Smooth muscle cell of the brain vasculature (primary cell): ENCODE data around the gene ENO2.

Experiments
- DNase-seq: peaks from one replicate; pipeline ENCODE4 v3.0.0-alpha.2; 2012; ENCODE audit warnings: low read depth, low spot score

Gene ENO2

DNA sequence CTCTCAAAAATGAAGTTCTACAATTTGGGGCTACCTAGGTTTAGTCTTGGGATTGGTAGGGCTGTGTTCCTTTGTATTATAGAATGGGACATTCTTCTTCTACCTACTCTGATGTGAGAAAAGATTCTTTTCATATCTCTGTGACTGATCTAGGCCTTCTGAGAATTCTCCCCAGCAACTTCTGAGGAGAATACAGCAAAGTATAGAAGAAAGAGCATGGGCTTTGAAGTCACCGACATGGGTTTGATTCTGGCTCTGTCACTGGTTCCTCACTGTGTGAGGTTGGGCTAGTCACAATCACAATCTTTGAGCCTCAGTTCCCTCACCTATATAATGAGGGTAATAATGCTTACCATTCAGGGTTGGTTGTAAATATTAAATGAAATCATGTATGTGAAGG is 18.4 kb downstream of the ENO2 start:
- no peak for DNase-seq

DNA sequence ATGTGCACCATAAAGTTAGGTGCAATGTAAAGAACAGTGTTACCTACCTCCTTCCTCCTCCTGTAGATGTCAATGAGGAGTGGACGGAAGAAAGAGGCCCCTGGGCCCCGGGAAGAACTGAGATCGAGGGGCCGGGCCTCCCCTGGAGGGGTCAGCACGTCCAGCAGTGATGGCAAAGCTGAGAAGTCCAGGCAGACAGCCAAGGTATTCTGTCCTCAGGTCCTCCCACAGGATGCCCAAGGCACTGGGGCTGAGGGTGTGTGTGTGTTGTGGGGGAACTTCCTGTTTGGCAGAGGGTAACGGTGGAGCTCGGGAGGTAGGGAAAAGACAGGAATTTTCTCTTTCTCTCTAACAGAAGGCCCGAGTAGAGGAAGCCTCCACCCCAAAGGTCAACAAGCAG is 19.7 kb downstream of the ENO2 start:
- DNase-seq = no peak

- no peak for DNase-seq
Observed at GRCh38 chr12:6935371-6936193, 21.2 kb downstream of the ENO2 start.

GRCh38 chr12:6936194-6936635 is 21.8 kb downstream of the ENO2 start:
- DNase-seq = no peak

- no peak for DNase-seq
Observed at GRCh38 chr12:6936636-6937480, 22.5 kb downstream of the ENO2 start.

DNA sequence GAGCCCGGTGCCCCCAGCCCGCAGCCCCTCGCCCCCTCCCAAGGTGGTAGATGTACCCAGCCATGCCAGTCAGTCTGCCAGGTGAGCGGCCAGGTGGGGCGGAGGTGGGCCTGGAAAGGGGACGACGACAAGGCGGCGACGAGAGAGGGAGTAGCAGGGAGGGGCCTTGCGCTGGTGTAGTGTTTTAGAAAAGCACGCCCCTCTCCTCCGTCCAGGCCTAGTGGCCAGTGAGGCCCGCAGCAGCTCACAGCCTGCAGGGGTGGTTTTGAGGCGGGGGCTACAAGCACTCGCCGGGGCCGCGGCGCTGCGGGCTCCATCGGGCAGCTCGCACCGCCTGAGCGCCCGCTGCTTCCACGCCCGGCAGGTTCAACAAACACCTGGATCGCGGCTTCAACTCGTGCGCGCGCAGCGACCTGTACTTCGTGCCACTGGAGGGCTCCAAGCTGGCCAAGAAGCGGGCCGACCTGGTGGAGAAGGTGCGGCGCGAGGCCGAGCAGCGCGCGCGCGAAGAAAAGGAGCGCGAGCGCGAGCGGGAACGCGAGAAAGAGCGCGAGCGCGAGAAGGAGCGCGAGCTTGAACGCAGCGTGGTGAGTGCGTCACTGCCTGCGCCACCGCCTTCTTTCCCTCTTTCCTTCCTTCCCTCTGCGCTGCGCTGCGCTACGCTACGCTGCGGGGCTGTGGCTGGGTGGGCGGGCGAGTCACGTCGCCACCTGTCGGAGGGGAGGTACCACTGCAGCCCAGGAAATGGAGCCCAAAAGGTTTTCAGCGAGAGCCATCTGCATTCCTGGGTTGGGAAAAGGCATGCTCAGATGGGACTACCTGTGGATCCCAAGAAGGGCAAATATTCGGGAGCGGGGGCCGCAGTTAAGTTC is 23.3 kb downstream of the ENO2 start:
- peak; percentile 90 for DNase-seq

- no peak for DNase-seq
Observed at GRCh38 chr12:6938353-6939190, 24.2 kb downstream of the ENO2 start.

DNA sequence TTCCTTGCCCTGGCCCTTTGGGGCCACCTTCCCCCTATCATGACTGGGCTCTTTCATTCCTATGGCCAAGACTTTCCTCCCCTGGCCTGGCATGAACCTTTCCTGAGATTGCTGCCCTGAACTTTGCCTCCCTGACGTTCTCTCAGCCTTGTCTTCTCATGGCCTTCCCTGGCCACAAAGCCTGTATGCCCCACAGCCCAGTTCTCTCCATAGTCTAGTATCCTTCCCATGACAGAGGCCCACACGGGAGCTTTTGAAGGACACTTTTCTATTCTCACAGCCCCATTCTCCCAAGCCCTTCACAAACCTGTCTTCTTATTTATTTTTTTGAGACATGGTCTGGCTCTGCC is 24.8 kb downstream of the ENO2 start:
- no peak for DNase-seq

DNA sequence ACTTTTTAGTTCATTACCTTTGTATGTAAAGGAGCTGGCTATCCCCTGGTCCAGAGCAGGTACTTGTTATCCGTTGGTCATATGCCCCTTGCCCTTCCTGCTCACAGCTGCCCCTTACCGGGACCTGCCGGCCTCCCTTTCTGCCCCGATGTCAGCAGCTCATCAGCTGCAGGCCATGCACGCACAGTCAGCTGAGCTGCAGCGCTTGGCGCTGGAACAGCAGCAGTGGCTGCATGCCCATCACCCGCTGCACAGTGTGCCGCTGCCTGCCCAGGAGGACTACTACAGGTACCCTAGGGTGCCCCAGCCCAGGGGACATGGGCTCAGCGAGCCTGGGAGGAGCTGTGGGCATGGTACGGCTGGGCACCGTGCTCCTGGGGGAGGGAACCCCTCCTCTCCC is 26.9 kb downstream of the ENO2 start:
- DNase-seq = no peak

DNA sequence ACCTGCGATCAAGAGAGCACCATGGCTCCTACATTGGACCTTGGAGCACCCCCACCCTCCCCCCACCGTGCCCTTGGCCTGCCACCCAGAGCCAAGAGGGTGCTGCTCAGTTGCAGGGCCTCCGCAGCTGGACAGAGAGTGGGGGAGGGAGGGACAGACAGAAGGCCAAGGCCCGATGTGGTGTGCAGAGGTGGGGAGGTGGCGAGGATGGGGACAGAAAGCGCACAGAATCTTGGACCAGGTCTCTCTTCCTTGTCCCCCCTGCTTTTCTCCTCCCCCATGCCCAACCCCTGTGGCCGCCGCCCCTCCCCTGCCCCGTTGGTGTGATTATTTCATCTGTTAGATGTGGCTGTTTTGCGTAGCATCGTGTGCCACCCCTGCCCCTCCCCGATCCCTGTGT is 27.4 kb downstream of the ENO2 start:
- no peak for DNase-seq

DNA sequence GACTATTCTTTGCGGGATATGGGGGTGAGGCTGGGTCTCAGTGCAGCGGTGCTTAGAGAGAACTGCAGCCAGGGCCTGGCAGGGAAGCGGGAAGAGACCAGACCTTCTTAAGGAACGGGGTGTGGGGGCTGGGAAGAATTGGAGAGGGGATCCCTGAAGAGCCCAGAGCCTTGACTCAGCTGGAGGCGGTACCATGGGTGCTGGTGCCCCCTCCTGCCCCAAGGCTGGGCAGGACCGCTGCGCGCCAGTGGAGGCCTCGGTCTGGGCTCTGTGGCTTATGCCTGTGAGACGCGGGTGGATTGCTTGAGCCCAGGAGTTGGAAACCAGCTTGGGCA is 27.9 kb downstream of the ENO2 start:
- DNase-seq = no peak

GRCh38 chr12:6943389-6943721 is 29.0 kb downstream of the ENO2 start:
- DNase-seq = peak; percentile 86

- peak; percentile 65 for DNase-seq
Observed at GRCh38 chr12:6943722-6944380, 29.5 kb downstream of the ENO2 start, which contains the start of the genes C12orf57 and RNU7-1. TSS of gene C12orf57 (plus strand) at chr12:6944022. CDS start at chr12:6944122, 100 bp downstream. TSS of gene RNU7-1 (plus strand) at chr12:6943816.

DNA sequence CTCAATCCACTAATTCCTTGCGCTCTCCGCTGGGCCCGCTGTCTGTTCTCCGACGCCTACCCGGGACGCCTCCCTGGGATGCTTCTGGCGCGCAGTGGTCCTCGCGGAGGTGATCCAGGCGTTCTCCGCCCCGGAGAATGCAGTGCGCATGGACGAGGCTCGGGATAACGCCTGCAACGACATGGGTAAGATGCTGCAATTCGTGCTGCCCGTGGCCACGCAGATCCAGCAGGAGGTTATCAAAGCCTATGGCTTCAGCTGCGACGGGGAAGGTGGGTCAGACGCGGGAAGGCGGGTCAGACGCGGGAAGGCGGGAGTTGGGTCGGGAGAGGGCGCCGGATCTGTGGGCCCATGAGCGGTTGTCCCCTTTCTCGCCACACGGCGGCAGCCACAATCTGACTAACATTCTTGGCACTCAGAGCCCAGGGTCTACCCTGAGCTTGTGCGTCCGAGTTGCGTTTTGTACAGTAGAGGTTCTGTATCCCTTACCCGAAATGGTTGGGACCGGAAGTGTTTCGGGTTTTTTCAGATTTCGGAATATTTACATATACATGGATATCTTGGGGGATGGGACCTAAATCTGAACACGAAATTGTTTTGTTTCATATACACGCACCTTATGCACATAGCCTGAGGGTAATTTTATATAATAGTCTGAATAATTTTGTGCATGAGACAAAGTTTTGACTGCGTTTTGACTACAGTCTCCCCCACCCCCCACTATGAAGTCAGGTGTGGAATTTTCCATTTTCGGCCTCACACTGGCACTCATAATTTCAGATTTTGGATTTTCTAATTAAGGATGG is 30.2 kb downstream of the ENO2 start:
- DNase-seq = peak; percentile 79

DNA sequence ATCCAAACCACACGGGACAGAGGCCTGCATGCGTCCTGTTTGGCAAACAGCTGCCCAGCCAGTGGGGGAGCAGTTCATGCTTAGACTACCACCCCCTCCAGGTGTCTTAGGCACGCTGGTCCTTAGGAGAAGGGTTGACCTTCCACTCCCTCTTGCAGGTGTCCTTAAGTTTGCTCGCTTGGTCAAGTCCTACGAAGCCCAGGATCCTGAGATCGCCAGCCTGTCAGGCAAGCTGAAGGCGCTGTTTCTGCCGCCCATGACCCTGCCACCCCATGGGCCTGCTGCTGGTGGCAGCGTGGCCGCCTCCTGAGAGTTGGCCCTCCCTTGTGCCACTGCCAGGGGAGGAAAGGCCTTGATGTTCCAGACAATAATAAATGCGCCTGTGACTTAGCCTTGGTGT is 31.2 kb downstream of the ENO2 start:
- no peak for DNase-seq

- no peak for DNase-seq
Observed at GRCh38 chr12:6946033-6946919, 31.9 kb downstream of the ENO2 start.

GRCh38 chr12:6946920-6947374 is 32.6 kb downstream of the ENO2 start:
- DNase-seq = no peak

DNA sequence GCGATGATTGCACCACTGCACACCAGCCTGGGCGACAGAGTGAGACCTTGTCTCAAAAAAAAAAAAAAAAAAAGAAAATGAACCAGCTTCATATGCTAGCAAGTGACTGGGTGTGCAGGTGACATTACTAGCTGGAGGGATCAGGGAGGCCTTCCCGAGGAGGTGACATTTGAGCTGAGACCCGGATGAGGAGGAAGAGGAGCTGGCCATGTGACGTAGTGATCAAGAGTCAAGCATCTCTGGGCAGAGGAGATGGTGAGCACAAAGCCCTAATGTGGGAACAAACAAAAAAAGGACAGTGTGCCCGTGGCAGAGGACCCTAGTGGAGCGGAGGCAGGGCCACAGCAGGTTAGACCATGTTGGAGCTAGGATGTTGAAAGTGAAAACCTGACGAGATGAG is 33.2 kb downstream of the ENO2 start:
- DNase-seq = no peak
